ENCODE results near the gene H1-8. TPM values are rescaled to one million over a fixed set of nuclear protein-coding genes. Genes with fewer than 3 reads are reported as not detected.

H1-8 gene
- total and polyA plus RNA-seq, 12 donors = not detected

DNA sequence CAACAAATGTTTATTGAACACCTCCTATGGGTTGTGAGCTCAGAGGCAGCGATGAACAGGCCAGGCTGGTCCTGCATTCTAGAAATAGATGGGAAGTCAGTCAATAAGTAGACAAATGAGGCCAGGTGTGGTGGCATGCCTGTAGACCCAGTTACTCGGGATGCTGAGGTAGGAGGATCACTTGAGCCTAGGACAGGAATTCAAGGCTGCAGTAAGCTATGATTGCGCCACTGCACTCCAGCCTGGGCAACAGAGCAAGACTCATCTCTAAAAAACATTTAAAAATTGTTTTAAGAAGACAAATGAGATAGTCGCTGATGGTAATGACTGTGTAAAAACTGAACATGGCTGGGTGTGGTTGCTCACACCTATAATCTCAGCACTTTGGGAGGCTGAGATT is 18.9 kb upstream of the H1-8 start:
- Histone ChIP-seq H3K4me3 (no peak overlapping the region), H3K27me3 (no peaks in the 10 kb centered on the region), H3K27ac (no peak overlapping the region), H3K36me3 (replicated peaks in 1 of 2) (peaks cover 0 to 5% of the 10 kb centered on the region in 2 donors), H3K9me3 (replicated peaks in 1 of 3) (no peaks in the 10 kb centered on the region), H3K4me1 (replicated peaks in 1 of 2) (no peaks in the 10 kb centered on the region)
- intact Hi-C loops (cut with DNase I) = no loop called here
- TF ChIP-seq, protein P1, sequence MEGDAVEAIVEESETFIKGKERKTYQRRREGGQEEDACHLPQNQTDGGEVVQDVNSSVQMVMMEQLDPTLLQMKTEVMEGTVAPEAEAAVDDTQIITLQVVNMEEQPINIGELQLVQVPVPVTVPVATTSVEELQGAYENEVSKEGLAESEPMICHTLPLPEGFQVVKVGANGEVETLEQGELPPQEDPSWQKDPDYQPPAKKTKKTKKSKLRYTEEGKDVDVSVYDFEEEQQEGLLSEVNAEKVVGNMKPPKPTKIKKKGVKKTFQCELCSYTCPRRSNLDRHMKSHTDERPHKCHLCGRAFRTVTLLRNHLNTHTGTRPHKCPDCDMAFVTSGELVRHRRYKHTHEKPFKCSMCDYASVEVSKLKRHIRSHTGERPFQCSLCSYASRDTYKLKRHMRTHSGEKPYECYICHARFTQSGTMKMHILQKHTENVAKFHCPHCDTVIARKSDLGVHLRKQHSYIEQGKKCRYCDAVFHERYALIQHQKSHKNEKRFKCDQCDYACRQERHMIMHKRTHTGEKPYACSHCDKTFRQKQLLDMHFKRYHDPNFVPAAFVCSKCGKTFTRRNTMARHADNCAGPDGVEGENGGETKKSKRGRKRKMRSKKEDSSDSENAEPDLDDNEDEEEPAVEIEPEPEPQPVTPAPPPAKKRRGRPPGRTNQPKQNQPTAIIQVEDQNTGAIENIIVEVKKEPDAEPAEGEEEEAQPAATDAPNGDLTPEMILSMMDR (IDR thresholded peaks at IDR 0.05) = no peak
- TF ChIP-seq POLR2A (IDR thresholded peaks at IDR 0.05) = no peak
- WGBS, 4 donors = 86 to 92% (median 90%) methylated on average over 3 to 4 of the region's 4 CpGs
- no peak for DNase-seq

- DNase-seq = peak in 2 of 7 donors; percentile 12 to 36
- no peaks in the 10 kb centered on the region for H3K27me3 ChIP-seq
- no peaks in the 10 kb centered on the region for H3K36me3 ChIP-seq (replicated peaks in 1 of 2)
- no peaks in the 10 kb centered on the region for H3K4me1 ChIP-seq (replicated peaks in 1 of 2)
- WGBS, 4 donors = 73 to 94% (median 79%) methylated on average over 4 to 8 of the region's 8 CpGs
- TF ChIP-seq, protein P1 (IDR thresholded peaks at IDR 0.05) = no peak
- TF ChIP-seq POLR2A (IDR thresholded peaks at IDR 0.05) = no peak
- no peak overlapping the region for H3K4me3 ChIP-seq
- no peaks in the 10 kb centered on the region for H3K9me3 ChIP-seq (replicated peaks in 1 of 3)
- H3K27ac ChIP-seq = no peak overlapping the region
- intact Hi-C loops (cut with DNase I) = no loop called here
Observed at GRCh38 chr3:129525341-129525968, 17.5 kb upstream of the H1-8 start.

DNA sequence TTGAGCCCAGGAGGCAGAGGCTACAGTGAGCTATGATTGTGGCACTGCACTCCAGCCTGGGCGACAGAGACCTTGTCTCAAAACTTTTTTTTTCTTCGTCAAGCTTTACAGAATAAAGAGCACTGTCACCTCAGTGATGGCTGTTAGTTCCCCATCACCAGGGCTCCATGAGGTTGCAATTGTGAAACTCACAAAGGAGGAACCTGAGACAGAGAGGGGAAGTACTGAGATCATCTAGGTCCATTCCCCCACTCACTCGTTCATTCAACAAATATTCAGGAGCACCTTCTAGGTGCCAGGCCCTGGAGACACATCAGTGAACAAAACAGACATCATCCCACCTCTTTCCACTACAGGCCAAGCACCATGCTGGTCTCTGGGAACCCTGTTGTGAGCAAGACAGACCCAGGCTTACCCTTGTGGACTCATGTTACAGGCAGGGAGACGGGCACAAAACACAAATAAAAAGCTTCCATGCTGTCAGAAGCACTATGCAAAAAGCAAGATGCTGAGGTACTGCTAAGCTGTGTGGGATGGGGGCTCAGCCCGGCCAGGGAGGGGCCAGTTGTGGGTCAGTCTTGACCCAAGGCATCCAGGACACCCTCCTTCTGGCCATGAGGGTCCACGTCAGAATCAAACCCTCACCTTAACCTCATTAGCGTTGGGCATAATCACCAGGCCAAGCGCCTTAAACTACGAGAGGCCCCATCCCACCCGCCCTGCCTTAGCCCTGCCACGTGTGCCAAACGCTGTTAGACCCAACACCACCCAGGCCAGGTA is 16.7 kb upstream of the H1-8 start:
- intact Hi-C loops (cut with DNase I) = no loop called here
- H3K4me1 ChIP-seq (replicated peaks in 1 of 2) = no peaks in the 10 kb centered on the region
- H3K27me3 ChIP-seq = no peaks in the 10 kb centered on the region
- no peak overlapping the region for H3K27ac ChIP-seq
- H3K36me3 ChIP-seq (replicated peaks in 1 of 2) = no peaks in the 10 kb centered on the region
- H3K9me3 ChIP-seq (replicated peaks in 1 of 3) = no peaks in the 10 kb centered on the region
- no peak overlapping the region for H3K4me3 ChIP-seq
- 81 to 91% (median 83%) methylated on average over 6 to 12 of the region's 12 CpGs for WGBS, 4 donors
- peak in 1 of 7 donors; percentile 15 for DNase-seq
- TF ChIP-seq POLR2A (IDR thresholded peaks at IDR 0.05) = no peak
- TF ChIP-seq, protein P1 (IDR thresholded peaks at IDR 0.05) = no peak

DNA sequence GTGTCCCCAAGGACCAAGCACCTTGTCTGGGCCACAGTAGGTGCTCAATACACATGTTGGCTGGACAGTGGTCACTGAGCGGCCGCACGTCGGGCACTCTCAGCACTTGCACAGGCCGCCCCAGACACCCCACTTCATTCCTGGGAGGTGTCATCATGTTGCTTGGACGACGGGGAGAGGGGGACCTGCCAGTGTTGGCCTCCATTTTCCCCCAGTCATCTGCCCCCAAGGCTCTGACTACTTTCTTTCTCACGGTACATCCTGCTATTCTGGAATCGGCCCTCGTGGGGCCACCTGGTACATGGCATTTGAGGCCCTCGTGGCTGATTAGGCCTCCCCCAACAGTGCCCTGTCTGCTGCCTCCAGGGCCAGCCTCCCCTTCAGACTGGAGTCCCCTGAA is 15.7 kb upstream of the H1-8 start:
- H3K27ac ChIP-seq = no peak overlapping the region
- H3K4me1 ChIP-seq (replicated peaks in 1 of 2) = no peaks in the 10 kb centered on the region
- 92 to 98% (median 95%) methylated on average over 11 of the region's 11 CpGs for WGBS, 4 donors
- H3K36me3 ChIP-seq (replicated peaks in 1 of 2) = no peaks in the 10 kb centered on the region
- DNase-seq = no peak
- intact Hi-C loops (cut with DNase I) = no loop called here
- no peaks in the 10 kb centered on the region for H3K27me3 ChIP-seq
- no peak overlapping the region for H3K4me3 ChIP-seq
- H3K9me3 ChIP-seq (replicated peaks in 1 of 3) = no peaks in the 10 kb centered on the region
- TF ChIP-seq, protein P1 (IDR thresholded peaks at IDR 0.05) = no peak
- TF ChIP-seq POLR2A (IDR thresholded peaks at IDR 0.05) = no peak
